Right kidney (tissue), 1 donor: ENCODE results near the gene CFAP43.

Experiments
- DNase-seq: peaks from one replicate; pipeline ENCODE4 v3.0.0-alpha.2; 2016

Gene CFAP43

GRCh38 chr10:104138131-104138530 is 94.0 kb downstream of the CFAP43 start:
- DNase-seq: no peak

DNA sequence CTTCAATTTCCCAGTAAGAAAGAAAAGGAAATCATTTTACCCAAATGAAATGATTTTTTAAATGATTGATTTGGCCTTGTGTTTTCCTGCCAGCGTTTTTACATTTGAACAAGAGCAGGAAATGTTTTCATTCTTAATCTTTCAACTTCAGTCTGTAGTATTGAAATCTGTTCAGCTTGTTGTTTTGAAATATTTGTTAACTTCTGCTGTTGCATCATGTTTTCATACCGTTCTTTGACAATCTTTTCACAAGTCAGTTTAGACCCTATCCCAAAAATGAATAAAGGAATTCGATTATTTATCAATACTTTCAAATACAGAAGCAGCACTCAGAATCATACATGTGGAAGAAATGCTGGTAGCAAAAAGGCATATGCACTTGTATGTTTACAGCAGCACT is 102.1 kb downstream of the CFAP43 start:
- DNase-seq: no peak

DNA sequence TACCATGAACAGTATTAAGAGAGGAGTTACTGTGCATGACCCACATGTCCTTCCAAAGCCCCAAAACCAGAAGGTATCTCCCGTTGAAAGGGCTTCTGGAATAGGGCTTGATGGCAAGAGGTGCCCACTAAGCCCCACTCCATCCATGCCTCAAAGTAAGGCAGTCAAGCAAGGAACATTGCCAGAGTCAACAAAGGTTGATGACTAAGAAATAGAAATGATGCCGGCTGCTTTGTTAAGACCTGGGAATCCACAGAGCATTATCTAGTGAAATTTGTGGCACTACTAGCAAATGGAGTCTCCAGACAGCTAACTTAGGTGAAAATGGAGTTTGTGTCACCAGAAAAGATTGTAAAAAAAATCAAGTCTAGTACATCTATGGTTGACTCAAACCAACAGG is 104.0 kb downstream of the CFAP43 start:
- DNase-seq: no peak

- DNase-seq: no peak
Observed at GRCh38 chr10:104127411-104127810, 104.8 kb downstream of the CFAP43 start.

GRCh38 chr10:104123397-104123796 is 108.8 kb downstream of the CFAP43 start:
- no peak for DNase-seq

- no peak for DNase-seq
Observed at GRCh38 chr10:104122225-104123107, 109.7 kb downstream of the CFAP43 start.

DNA sequence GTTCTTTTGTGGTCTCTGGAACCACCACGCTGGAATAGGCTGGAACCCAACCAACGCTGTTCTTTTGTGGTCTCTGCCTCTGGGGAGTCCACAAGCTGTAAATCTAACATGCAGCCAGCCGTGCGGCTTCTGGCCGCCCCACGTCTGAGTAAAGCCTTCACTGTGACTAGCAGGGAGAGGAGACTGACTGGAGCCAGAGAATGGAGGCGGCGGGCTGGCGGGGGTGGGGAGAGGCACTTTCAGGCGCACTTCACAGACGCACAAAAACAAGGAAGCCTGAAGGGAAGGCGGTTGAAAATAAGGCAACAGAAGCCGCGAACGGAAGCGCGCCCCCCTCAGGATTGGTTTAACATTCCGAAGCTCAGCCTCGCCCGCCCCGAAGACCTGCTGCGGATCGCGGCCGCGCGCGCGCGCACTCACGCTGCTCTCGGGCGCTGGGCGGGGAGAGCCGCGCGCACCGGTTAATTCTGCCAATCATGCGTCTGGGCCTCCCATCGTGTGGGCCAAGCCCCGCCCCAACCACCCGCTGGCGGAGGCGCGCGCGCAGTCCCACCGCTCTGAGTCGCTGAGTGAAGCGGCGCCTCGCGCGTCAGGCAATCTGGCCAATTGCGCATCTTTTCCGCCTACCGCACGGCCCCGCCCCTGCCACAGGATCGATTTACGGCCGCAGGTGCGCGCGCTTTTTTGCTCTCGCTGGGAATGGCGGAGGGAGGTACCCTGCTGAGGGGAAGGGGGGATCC is 110.5 kb downstream of the CFAP43 start, which contains the start of gene SFR1:
SFR1 (plus strand) TSS at position 687 of the 740 bp plus-strand sequence; CDS start at position 700, 13 bp downstream.
- peak; percentile 95 for DNase-seq

DNA sequence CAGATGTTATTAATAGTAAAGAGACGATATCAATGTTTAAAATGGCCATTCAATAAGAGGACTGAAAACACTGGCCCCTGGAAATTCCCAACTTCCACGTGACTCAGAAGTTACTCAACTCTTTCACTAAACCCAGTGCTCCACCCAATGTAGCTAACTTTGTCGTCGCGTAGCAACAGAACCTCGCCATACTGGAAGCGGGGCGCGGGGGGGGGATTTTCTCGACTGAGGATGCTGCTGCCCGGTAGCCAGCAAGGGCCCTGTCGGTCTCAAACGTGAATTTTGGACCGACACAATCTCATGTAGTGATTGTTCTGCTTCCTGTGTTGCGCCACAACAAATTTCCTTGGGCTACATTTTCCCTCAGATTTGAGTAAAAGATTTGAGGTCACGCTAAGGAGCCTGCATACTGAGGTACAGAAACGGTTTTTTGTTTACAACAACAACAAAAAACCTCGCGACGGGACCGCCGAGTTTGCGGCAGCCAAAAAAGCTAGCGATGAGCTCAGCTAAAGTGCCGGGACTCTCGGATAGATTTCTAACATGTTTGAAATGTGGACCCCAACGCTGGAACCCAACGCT is 111.2 kb downstream of the CFAP43 start:
- DNase-seq: peak; percentile 91

- DNase-seq: no peak
Observed at GRCh38 chr10:104120512-104120902, 111.7 kb downstream of the CFAP43 start.

DNA sequence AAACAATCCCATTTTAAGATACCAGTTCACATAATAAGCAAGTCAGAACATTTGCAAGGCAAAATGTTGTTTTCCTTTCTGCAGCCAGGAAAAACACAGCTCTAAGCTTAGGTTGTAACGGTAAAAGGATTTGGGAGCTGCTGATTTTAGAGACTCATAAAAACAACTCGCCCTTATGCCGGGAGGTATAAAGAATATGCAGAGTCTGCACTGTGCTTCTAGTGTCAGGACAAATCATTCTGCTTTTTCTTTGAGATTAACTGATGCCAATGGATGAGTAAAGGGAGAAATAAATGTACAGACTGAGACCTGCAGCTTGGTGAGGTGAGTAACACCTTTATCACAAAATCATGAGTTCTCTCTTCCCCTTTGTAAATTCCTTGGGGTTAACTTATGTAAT is 112.2 kb downstream of the CFAP43 start:
- peak; percentile 13 for DNase-seq

GRCh38 chr10:104117839-104118323 is 114.3 kb downstream of the CFAP43 start:
- no peak for DNase-seq

DNA sequence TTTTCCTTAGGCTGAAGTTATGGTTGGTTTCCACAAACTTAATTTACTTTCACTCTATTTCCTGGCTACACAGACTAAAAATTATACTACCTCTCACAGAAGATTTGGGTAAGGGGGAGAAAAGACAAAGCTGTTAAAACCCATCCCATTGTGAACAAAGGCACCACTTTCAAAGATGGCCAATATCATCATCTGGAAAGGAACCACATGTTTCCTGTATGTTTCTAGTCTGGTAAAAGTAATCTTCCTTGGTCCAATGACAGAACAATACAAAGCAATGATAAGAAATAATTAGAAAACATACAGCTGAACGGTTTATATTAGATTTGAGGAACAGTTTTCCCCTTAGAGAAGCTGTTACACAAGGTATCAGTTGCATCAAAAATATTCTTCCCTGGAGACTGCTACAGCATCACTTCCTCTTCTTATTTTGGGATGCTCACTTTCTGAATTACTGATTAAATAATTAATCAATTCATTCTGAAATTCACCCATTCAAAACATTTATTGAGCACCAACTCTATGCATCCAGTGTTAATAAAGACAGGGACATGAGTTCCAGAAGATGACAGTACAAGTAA is 118.7 kb downstream of the CFAP43 start:
- DNase-seq: no peak

- no peak for DNase-seq
Observed at GRCh38 chr10:104109908-104110662, 122.1 kb downstream of the CFAP43 start.

DNA sequence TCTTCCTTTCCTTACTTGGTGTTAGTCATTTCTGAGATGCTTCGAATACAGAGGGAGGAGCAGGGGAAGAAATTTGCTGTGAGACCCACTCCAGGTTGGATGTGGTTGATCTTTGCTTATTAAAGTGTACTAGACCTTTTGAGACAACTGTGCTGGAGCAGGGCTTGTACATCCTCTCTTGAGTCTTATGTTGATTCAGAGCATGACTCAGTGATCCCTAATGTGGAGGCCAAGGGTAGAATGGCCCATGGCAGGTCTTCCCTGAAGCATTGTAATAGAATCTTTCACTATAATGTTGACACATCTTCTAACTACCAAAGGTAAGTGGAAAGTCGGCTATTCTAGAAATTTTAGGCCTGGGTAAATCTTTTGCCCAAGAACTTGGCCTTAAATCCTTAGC is 127.2 kb downstream of the CFAP43 start:
- no peak for DNase-seq

DNA sequence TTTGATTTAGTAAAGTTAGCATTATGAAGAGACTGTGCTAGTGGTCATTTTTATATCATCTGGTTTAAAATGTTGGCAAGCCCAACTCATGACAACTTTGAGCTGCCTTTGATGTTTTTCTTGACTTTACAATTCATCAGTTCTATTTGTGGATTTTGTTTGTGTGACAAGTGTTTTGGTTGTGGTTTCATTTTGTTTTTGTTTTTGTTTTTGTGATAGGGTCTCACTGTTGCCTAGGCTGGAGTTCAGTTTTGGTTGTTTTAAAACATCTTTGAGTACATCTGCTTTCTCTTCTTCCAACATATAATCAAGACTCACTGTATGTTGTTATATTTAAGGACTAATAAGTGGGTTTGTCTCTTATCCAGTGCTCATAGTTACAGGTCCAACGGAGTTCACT is 127.7 kb downstream of the CFAP43 start:
- DNase-seq: no peak

- no peak for DNase-seq
Observed at GRCh38 chr10:104103956-104104355, 128.2 kb downstream of the CFAP43 start.

DNA sequence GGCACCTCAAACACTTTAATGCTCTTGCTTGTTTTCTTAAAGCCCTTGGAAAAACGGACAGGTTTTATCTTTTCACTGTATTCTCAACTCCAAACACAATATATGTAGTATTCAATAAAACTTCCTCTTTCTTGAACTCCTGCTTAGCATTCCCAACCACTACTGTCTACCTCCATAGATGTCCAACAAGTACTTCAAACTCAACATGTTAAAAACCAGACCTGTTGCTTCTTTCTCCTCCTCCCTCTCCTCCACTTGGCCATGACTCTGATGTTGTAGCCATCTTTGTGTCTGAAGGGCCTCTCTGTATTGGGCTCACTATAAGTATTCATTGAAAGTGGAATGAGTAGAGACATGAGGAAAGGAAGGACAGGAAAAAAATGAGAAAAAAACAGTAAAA is 130.3 kb downstream of the CFAP43 start:
- DNase-seq: no peak

DNA sequence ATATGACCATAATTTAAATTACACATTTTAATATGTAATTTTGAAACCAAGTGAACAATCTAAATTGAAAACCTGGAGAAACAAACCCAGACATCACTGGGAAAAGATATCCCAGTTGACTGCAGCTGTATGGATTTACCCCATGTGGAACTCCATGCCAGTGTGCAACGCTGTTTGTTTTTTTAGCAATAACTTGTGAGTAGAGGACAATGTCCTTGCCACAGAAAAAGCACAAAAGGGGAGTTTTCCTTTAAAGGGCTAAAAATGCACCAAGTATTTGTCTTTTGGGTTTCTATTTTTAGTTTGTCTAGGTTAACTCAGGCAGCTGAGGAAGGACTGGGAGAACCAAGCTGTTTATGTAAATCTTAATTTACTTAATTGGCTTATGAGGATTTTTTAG is 131.4 kb downstream of the CFAP43 start:
- no peak for DNase-seq

GRCh38 chr10:104099941-104100340 is 132.2 kb downstream of the CFAP43 start:
- DNase-seq: no peak

GRCh38 chr10:104099269-104099668 is 132.9 kb downstream of the CFAP43 start:
- DNase-seq: no peak

DNA sequence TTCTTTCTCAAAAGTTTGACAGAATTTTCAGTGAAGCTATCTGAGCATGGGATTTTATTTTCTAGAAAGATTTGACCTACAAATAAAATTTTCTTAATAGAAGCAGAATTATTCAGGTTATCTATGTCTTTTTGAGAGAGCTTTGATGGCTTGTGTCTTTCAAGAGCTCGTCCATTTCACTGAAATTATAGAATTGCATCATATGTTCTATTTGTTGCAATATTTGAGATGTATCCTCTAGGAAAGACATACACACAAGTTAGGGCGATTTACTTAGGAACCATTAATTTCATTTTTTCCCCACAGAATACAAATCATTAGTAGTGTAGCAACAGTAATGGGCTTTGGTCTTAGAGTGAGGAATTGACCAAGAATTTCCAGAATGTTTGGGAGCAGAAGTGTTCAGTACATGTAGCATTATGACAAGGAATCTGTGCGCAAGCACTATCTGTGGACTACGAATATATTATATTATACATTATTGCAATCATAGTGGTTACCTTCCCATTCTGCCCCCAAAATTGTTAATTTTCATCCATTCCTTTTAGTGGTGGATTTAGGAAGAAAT is 133.7 kb downstream of the CFAP43 start:
- no peak for DNase-seq

DNA sequence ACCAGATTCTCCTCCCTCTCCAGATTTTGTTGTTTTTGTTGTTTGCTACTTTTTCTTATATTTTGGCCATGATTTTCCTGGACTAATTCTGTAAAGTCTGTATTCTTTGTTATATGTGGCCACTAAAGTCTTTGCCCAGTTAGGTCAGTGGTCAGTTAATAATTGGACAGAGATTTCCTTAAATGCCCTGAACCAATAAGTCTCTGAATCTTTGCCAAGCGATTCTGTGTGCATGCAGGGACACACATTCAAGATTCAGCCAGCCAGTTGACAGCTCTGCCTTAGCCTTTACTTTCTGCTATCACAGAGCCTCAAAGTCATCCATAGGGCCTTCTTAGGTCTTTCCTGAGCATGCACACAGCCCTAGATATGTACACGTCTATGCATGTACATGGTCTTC is 135.5 kb downstream of the CFAP43 start:
- DNase-seq: no peak
